Testis (tissue), 2 donors: ENCODE results near the gene FIBCD1.
"Not testable (repeated sequence)": the region's sequence is repeated elsewhere in the genome, so short reads cannot be mapped to it uniquely, and the experiment has no call there.

Experiments used
- CTCF ChIP-seq, 3 experiments: fragments of 450-650 bp in 2 of 3; fragments of 200-600 bp in 1 of 3; sonication (generic) in 1 of 3; IDR thresholded peaks; one replicate each; pipeline ENCODE4 v1.5.1; 2016 to 2019; ENCODE audit warnings: antibody characterized with exemption in 3 of 3, mild to moderate bottlenecking in 2 of 3, moderate library complexity in 1 of 3
- POLR2A ChIP-seq: fragments of 450-650 bp; IDR thresholded peaks from one replicate; pipeline ENCODE4 v1.6.1; 2017; ENCODE audit warnings: antibody characterized with exemption, mild to moderate bottlenecking, moderate library complexity

GRCh38 chr9:130958564-130958963 lies 19.5 kb upstream of the FIBCD1 start:
- not testable (repeated sequence) for TF ChIP-seq POLR2A; CTCF (IDR thresholded peaks at IDR 0.05)
